Vagina (tissue), 2 donors: ENCODE measurements around the gene MRPL33.

ENCODE experiments used
- POLR2A ChIP-seq, 2 donors: fragments of 450-650 bp; IDR thresholded peaks; one replicate each; pipeline ENCODE4 v1.6.1; 2017; ENCODE audit warnings: antibody characterized with exemption in 2 of 2, mild to moderate bottlenecking in 2 of 2, moderate library complexity in 2 of 2
- POLR2AphosphoS5 ChIP-seq, 2 donors: sonication (generic); formaldehyde crosslinking; IDR thresholded peaks; one replicate each; pipeline ENCODE4 v1.9.0; 2017; ENCODE audit warnings: antibody characterized with exemption in 2 of 2, mild to moderate bottlenecking in 2 of 2, low read depth in 1 of 2; ENCODE audit not compliant: insufficient read depth in 1 of 2
- TF ChIP-seq, protein P1 (sequence below), 3 experiments: fragments of 450-650 bp in 2 of 3; fragments of 200-600 bp in 1 of 3; sonication (generic) in 1 of 3; IDR thresholded peaks; one replicate each; pipeline ENCODE4 v1.5.1; 2017 to 2019; ENCODE audit warnings: antibody characterized with exemption in 3 of 3, mild to moderate bottlenecking in 2 of 3, moderate library complexity in 2 of 3

DNA sequence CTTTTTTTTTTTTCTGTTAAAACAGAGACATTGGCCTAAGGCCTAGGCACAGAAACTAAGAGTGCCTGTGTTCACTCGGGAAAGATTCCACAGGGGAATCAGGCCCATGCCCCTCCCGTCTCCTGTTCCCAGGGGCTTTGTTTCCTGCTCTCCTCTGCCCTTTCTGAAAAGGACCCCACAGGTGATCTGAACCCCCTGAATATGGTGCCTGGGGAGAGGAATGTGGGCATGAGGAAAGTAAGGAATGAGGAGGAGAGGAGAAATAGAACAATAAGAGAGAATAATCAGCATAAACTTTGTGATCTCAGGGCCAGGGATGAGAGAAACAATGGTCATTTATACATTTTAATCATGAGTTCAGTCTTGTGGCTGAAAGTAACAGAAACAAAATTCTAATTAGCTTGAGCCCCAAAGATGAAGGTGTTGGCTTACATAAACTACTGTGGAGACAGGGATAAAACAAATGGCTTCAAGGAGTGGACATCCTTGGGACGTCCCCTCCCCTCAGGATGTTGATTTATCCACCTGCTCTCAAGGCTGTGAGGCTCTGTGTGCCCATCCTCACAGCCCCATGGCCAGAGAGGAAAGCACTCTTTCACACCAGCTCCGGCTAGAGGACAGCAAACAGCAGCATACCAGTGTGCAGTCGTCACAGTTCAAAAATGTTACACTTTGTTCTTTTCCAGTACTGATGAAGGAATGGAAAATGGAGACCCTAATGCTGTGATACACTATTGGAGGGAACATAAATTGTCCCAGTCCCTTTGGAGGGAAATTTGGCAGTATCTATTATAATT lies 46.4 kb upstream of the MRPL33 start:
- TF ChIP-seq, protein P1, sequence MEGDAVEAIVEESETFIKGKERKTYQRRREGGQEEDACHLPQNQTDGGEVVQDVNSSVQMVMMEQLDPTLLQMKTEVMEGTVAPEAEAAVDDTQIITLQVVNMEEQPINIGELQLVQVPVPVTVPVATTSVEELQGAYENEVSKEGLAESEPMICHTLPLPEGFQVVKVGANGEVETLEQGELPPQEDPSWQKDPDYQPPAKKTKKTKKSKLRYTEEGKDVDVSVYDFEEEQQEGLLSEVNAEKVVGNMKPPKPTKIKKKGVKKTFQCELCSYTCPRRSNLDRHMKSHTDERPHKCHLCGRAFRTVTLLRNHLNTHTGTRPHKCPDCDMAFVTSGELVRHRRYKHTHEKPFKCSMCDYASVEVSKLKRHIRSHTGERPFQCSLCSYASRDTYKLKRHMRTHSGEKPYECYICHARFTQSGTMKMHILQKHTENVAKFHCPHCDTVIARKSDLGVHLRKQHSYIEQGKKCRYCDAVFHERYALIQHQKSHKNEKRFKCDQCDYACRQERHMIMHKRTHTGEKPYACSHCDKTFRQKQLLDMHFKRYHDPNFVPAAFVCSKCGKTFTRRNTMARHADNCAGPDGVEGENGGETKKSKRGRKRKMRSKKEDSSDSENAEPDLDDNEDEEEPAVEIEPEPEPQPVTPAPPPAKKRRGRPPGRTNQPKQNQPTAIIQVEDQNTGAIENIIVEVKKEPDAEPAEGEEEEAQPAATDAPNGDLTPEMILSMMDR (IDR thresholded peaks at IDR 0.05), result no peak
- TF ChIP-seq POLR2A (IDR thresholded peaks at IDR 0.05) (no peak), POLR2AphosphoS5 (IDR thresholded peaks at IDR 0.05; ENCODE audit: insufficient read depth in 1 of 2, low read depth in 1 of 2) (no peak)
